ENCODE data around the gene IL22RA1.

- no peak for TF ChIP-seq C11orf30 (IDR thresholded peaks at IDR 0.05; ENCODE audit: low read depth)
- TF ChIP-seq ZBTB43 (CRISPR knock-in tag; IDR thresholded peaks at IDR 0.05) = no peak
- TF ChIP-seq, protein P1, sequence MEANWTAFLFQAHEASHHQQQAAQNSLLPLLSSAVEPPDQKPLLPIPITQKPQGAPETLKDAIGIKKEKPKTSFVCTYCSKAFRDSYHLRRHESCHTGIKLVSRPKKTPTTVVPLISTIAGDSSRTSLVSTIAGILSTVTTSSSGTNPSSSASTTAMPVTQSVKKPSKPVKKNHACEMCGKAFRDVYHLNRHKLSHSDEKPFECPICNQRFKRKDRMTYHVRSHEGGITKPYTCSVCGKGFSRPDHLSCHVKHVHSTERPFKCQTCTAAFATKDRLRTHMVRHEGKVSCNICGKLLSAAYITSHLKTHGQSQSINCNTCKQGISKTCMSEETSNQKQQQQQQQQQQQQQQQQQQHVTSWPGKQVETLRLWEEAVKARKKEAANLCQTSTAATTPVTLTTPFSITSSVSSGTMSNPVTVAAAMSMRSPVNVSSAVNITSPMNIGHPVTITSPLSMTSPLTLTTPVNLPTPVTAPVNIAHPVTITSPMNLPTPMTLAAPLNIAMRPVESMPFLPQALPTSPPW (CRISPR knock-in tag; IDR thresholded peaks at IDR 0.05) = no peak
- no peak for TF ChIP-seq GABPA (tag; conservative IDR thresholded peaks at IDR 0.05; ENCODE audit: low read depth)
- TF ChIP-seq RFX5 (IDR thresholded peaks at IDR 0.05; ENCODE audit: low read depth, low read length) = no peak
- TF ChIP-seq SP1 (CRISPR knock-in tag; IDR thresholded peaks at IDR 0.05) = no peak
- TF ChIP-seq POLR2A (conservative IDR thresholded peaks at IDR 0.05) = no peak
- TF ChIP-seq CREB1 (IDR thresholded peaks at IDR 0.05) = no peak
- TF ChIP-seq CREB1 (CRISPR knock-in tag; IDR thresholded peaks at IDR 0.05) = no peak
- no peak for TF ChIP-seq POLR2AphosphoS5 (IDR thresholded peaks at IDR 0.05; ENCODE audit: control insufficient read depth, insufficient read depth, low read depth, low read length)
- no peak for TF ChIP-seq ZNF146 (CRISPR knock-in tag; IDR thresholded peaks at IDR 0.05; ENCODE audit: unreplicated experiment)
- no peak for TF ChIP-seq ELK1 (CRISPR knock-in tag; IDR thresholded peaks at IDR 0.05)
- no peak for TF ChIP-seq CTCF (IDR thresholded peaks at IDR 0.05 in 2 of 3, conservative IDR thresholded peaks at IDR 0.05 in 1 of 3; ENCODE audit: insufficient read depth in 2 of 3, low read depth in 1 of 3, low read length in 3 of 3)
Observed at GRCh38 chr1:24139841-24140425, 3.0 kb downstream of the IL22RA1 start.

All from K562 (cell line).